K562 (cell line): ENCODE measurements around the gene GNG7. TPM values are rescaled to one million over a fixed set of nuclear protein-coding genes. Genes with fewer than 3 reads are reported as not detected.
"Not testable (repeated sequence)": the region's sequence is repeated elsewhere in the genome, so short reads cannot be mapped to it uniquely, and the experiment has no call there.

ENCODE experiments used
- ATAC-seq: fragments of 200-7000 bp; cut with Tn5 transposase; 3 replicates; pipeline ENCODE4 v1.9.1; 2020; ENCODE audit warnings: moderate library complexity
- BruUV-seq: library from RNA; stranded (reverse); fragments of 400-500 nt; replicated peaks from 2 replicates; lab custom pipeline; 2021; lab: Mats Ljungman, UMichigan
- CTCF ChIA-PET: fragments of 300-600 bp; formaldehyde crosslinking; extraction: SDS; loops from one replicate; lab custom pipeline; 2021; ENCODE audit warnings: low intra/inter-chr PET ratio; lab: Yijun Ruan, JAX
- POLR2A ChIA-PET: fragments of 300-600, 350-650 bp; sonication (Branson Sonifier 250); formaldehyde crosslinking; extraction: SDS; loops from one replicate; lab custom pipeline; 2021; ENCODE audit warnings: antibody characterized with exemption, inconsistent platforms; lab: Yijun Ruan, JAX
- DNase-seq, 4 experiments: peaks; one replicate each; pipeline versions ENCODE4 v3.0.0 to v3.0.0-alpha.2; 2011 to 2018; ENCODE audit warnings: low spot score in 3 of 4, mixed read lengths in 3 of 4; ENCODE audit errors: extremely low read depth in 1 of 4
- FAIRE-seq: peaks from 2 replicates; lab custom pipeline; 2011; peaks lifted over from hg19 to GRCh38; lab: Jason Lieb, UNC
- H2AFZ ChIP-seq: 2 replicates; pipeline ENCODE4 v1.6.0; 2011; ENCODE audit warnings: low read depth, low read length, control low read depth, inconsistent platforms
- H3K27ac ChIP-seq: fragments of 200-600 bp; 3 replicates; pipeline ENCODE4 v1.8.0; 2011; ENCODE audit warnings: low read depth, mild to moderate bottlenecking, control low read depth, inconsistent platforms, low read length, moderate library complexity, mixed read lengths; ENCODE audit errors: extremely low read depth
- H3K27me3 ChIP-seq, 2 experiments: fragments of 300-600 bp in 1 of 2; 2 replicates in 1 of 2; 3 replicates in 1 of 2; pipeline versions ENCODE4 v1.6.0 to v1.8.0; 2011; ENCODE audit warnings: inconsistent platforms in 2 of 2, low read length in 2 of 2, mild to moderate bottlenecking in 1 of 2, mixed read lengths in 1 of 2, moderate library complexity in 1 of 2; ENCODE audit not compliant: control insufficient read depth in 2 of 2, insufficient read depth in 2 of 2
- H3K36me3 ChIP-seq: fragments of 300-600 bp; 3 replicates; pipeline ENCODE4 v1.8.0; 2011; ENCODE audit warnings: mild to moderate bottlenecking, low read length, inconsistent platforms; ENCODE audit not compliant: control insufficient read depth, insufficient read depth
- H3K4me1 ChIP-seq, 2 experiments: fragments of 200-600 bp in 1 of 2; replicated peaks in 1 of 2; 2 replicates in 1 of 2; 3 replicates in 1 of 2; pipeline versions ENCODE4 v1.5.1 to v1.8.0; 2011; ENCODE audit warnings: inconsistent platforms in 2 of 2, low read length in 2 of 2, mild to moderate bottlenecking in 1 of 2, mixed read lengths in 1 of 2, moderate library complexity in 1 of 2; ENCODE audit not compliant: control insufficient read depth in 2 of 2, insufficient read depth in 2 of 2
- H3K4me2 ChIP-seq: 2 replicates; pipeline ENCODE4 v1.6.1; 2011; ENCODE audit warnings: low read length, control low read depth, inconsistent platforms, mixed read lengths; ENCODE audit not compliant: insufficient read depth
- H3K4me3 ChIP-seq: fragments of 200-600 bp; sonication (generic), shearing (Covaris generic); 2 replicates; pipeline ENCODE4 v1.5.1; 2016; ENCODE audit warnings: control low read depth, inconsistent platforms
- H3K79me2 ChIP-seq: fragments of 200-600 bp; 3 replicates; pipeline ENCODE4 v1.8.0; 2011; ENCODE audit warnings: low read length, inconsistent platforms; ENCODE audit not compliant: control insufficient read depth, insufficient read depth
- H3K9ac ChIP-seq, 2 experiments: 2 replicates each; pipeline versions ENCODE4 v1.6.0 to v1.6.1; 2011; ENCODE audit warnings: low read depth in 2 of 2, low read length in 2 of 2, control low read depth in 1 of 2, inconsistent platforms in 1 of 2, mild to moderate bottlenecking in 1 of 2, mixed read lengths in 1 of 2; ENCODE audit not compliant: insufficient read depth in 1 of 2
- H3K9me1 ChIP-seq: one replicate; pipeline ENCODE4 v1.6.0; 2011; ENCODE audit warnings: inconsistent platforms, mild to moderate bottlenecking, low read length, moderate library complexity; ENCODE audit not compliant: control insufficient read depth, insufficient read depth
- H3K9me3 ChIP-seq: replicated peaks from 2 replicates; pipeline ENCODE4 v1.5.1; 2011; ENCODE audit warnings: low read depth, low read length, inconsistent platforms; ENCODE audit not compliant: control insufficient read depth, insufficient read depth
- H4K20me1 ChIP-seq: replicated peaks from 2 replicates; pipeline ENCODE4 v1.6.1; 2011; ENCODE audit warnings: low read length, inconsistent platforms, mixed read lengths; ENCODE audit not compliant: control insufficient read depth, insufficient read depth
- HCFC1 ChIP-seq: IDR thresholded peaks from 2 replicates; pipeline ENCODE4 v1.6.1; 2012; ENCODE audit warnings: low read depth, low read length, improper control_type of control experiment
- HNRNPL ChIP-seq: fragments of 200-400 bp; formaldehyde crosslinking; IDR thresholded peaks from 2 replicates; pipeline ENCODE4 v1.6.1; 2017; ENCODE audit warnings: low read depth, mild to moderate bottlenecking, low read length
- MYNN ChIP-seq, 2 experiments: sonication (generic); formaldehyde crosslinking in 1 of 2; IDR thresholded peaks; 2 replicates each; pipeline versions ENCODE4 v1.5.0 to v1.6.1; 2016 to 2020; ENCODE audit warnings: antibody characterized with exemption in 1 of 2, missing genetic modification reagents in 1 of 2
- RB1 ChIP-seq: fragments of 450-650 bp; IDR thresholded peaks from 2 replicates; pipeline ENCODE4 v1.6.1; 2017; ENCODE audit warnings: low read depth, mild to moderate bottlenecking
- WGBS: fragments of 100-300 bp; shearing (Covaris generic); methylation state at CpG from one replicate; pipeline ENCODE4 v1.1.6; 2016; ENCODE audit warnings: low coverage, mixed read lengths; ENCODE audit not compliant: insufficient coverage; ENCODE audit errors: missing lambda C conversion rate; 5-methylcytosine and 5-hydroxymethylcytosine counted together
- in situ Hi-C: fragments of 300-500 bp; cut with MboI; formaldehyde crosslinking; loops from 4 replicates; pipeline ENCODE4 v1.15.0; 2018; ENCODE audit warnings: inconsistent platforms, mixed read lengths
- intact Hi-C: fragments of 100-400 bp; cut with micrococcal nuclease; formaldehyde crosslinking; loops from 2 replicates; pipeline ENCODE4 v1.14.2; 2022
- polyA plus RNA-seq, 8 experiments: library from polyadenylated mRNA; depleted of rRNA in 4 of 8; stranded (reverse) in 5 of 8; unstranded in 3 of 8; fragments of >200 nt; fragmentation: Nextera tagmentation in 2 of 8; fragmentation: Illumina TruSeq in 1 of 8; extraction: Ambion mirVana in 2 of 8; extraction: Trizol in 1 of 8; gene quantifications; 2 replicates each; pipeline versions ENCODE4 v1.2.1 to v1.2.3, GENCODE V29; 2011 to 2014; ENCODE audit warnings: inconsistent platforms in 1 of 8, missing spikeins in 1 of 8
- total RNA-seq, 7 experiments: library from RNA; depleted of rRNA in 6 of 7; stranded (reverse); fragments of >200 nt in 6 of 7; fragmentation: Illumina TruSeq in 2 of 7; extraction: Trizol in 2 of 7; gene quantifications; 2 replicates each; pipeline versions ENCODE4 v1.2.1 to v1.2.3, GENCODE V29; 2011 to 2021; ENCODE audit warnings: low replicate concordance in 1 of 7
- TF ChIP-seq, protein P1 (sequence below): fragments of 450-650 bp; conservative IDR thresholded peaks from 2 replicates; pipeline ENCODE4 v1.6.1; 2016; ENCODE audit warnings: missing genetic modification characterization, low read depth, mild to moderate bottlenecking, control low read depth, missing compliant biosample characterization
- TF ChIP-seq, protein P2 (sequence below): sonication (generic); formaldehyde crosslinking; IDR thresholded peaks from 2 replicates; pipeline ENCODE4 v1.9.0; 2022; ENCODE audit warnings: mild to moderate bottlenecking, missing genetic modification reagents

GNG7 gene
- total and polyA plus RNA-seq, 9 of the 15 experiments (the other 6 are each of a cell fraction or from before 2014, with no cell fraction given): 0.01 to 0.20 (median 0.06) TPM; not detected in 1

- TF ChIP-seq, protein P1, sequence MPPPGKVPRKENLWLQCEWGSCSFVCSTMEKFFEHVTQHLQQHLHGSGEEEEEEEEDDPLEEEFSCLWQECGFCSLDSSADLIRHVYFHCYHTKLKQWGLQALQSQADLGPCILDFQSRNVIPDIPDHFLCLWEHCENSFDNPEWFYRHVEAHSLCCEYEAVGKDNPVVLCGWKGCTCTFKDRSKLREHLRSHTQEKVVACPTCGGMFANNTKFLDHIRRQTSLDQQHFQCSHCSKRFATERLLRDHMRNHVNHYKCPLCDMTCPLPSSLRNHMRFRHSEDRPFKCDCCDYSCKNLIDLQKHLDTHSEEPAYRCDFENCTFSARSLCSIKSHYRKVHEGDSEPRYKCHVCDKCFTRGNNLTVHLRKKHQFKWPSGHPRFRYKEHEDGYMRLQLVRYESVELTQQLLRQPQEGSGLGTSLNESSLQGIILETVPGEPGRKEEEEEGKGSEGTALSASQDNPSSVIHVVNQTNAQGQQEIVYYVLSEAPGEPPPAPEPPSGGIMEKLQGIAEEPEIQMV (tag): no peak
- no peak for TF ChIP-seq MYNN (IDR thresholded peaks at IDR 0.05)
- no peak for TF ChIP-seq MYNN (CRISPR knock-in tag; IDR thresholded peaks at IDR 0.05)
- no peak for TF ChIP-seq HNRNPL
- no peak for TF ChIP-seq HCFC1
- TF ChIP-seq, protein P2, sequence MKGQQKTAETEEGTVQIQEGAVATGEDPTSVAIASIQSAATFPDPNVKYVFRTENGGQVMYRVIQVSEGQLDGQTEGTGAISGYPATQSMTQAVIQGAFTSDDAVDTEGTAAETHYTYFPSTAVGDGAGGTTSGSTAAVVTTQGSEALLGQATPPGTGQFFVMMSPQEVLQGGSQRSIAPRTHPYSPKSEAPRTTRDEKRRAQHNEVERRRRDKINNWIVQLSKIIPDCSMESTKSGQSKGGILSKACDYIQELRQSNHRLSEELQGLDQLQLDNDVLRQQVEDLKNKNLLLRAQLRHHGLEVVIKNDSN (CRISPR knock-in tag): no peak
- no peak for TF ChIP-seq RB1
These were observed 134.9 kb downstream of the GNG7 start (continued) for GRCh38 chr19:2567580-2567979.

DNA sequence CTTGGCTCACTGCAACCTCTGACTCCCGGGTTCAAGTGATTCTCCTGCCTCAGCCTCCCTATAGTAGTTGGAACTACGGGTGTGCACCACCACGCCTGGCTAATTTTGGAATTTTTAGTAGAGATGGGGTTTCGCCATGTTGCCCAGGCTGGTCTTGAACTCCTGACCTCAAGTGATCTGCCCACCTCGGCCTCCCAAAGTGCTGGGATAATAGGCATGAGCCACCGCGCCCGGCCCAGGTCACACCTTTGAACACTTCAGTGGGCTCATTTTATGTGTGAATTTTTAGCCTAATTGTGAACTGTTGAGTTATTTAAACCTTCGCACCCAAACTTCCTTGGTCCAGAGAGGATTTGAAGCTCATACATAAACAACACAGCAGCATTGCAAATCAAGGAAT lies 138.9 kb downstream of the GNG7 start:
- intact Hi-C loops, POLR2A ChIA-PET, BruUV-seq, CTCF ChIA-PET, H3K9me3 ChIP-seq, H4K20me1 ChIP-seq, H3K79me2 ChIP-seq, H3K9ac ChIP-seq, H3K4me3 ChIP-seq, H3K4me2 ChIP-seq, H3K4me1 ChIP-seq, H2AFZ ChIP-seq, in situ Hi-C loops, H3K9me1 ChIP-seq, H3K36me3 ChIP-seq, DNase-seq, H3K27ac ChIP-seq, ATAC-seq, FAIRE-seq: not testable (repeated sequence)
- peaks cover 32 to 62% of the 10 kb centered on the region in 2 experiments; a peak in 4 of 5 replicates for H3K27me3 ChIP-seq
- WGBS: 6% methylated on average over 9 of the region's 9 CpGs
